Myocyte (in vitro differentiated cells): ENCODE measurements around the gene SIGLEC14. TPM values are rescaled to one million over a fixed set of nuclear protein-coding genes. Genes with fewer than 3 reads are reported as not detected.

Experiments used
- microRNA counts: library from miRNA; unstranded; fragments of <30 nt; microRNA quantifications from one replicate; lab custom pipeline; 2016
- microRNA-seq: library from miRNA; unstranded; fragments of <30 nt; microRNA quantifications from one replicate; pipeline ENCODE4, GENCODE V29; 2016
- total RNA-seq: library from RNA; depleted of rRNA; stranded (reverse); fragments of >200 nt; gene quantifications from 2 replicates; pipeline ENCODE4 v1.2.3, GENCODE V29; 2014

The SIGLEC14 gene
- total RNA-seq, 1 donor from 2014 or later: not detected

MicroRNAs encoded within 50 kb of the gene (microRNA counts, 767-probe panel; counts per million panel counts)
- microRNA hsa-let-7e-5p (lab: Ali Mortazavi, UCI) (14,273 counts per million, percentile 78 among the panel's probes with 10 or more counts), microRNA hsa-miR-125a-3p (lab: Ali Mortazavi, UCI) (not detected), microRNA hsa-miR-125a-5p (lab: Ali Mortazavi, UCI) (15,819 counts per million, percentile 91 among the panel's probes with 10 or more counts), microRNA hsa-miR-99b-5p (lab: Ali Mortazavi, UCI) (12,976 counts per million, percentile 62 among the panel's probes with 10 or more counts)

Small RNAs within 50 kb of the gene (microRNA-seq; reads per million reads assigned to microRNA genes)
- gene MIR125A (4,574 reads per million, percentile 92 among the genes with 10 or more reads in this experiment), gene MIR99B (4,614 reads per million, percentile 93 among the genes with 10 or more reads in this experiment), gene MIRLET7E (6,707 reads per million, percentile 95 among the genes with 10 or more reads in this experiment)

Other genes starting within 250 kb of the SIGLEC14 start
- gene SIGLEC10, start 229.2 kb downstream of the SIGLEC14 start, total RNA-seq: not detected in 2 replicates
- gene SIGLEC8, start 188.4 kb downstream of the SIGLEC14 start, total RNA-seq: not detected in 2 replicates
- gene CEACAM18, start 168.3 kb downstream of the SIGLEC14 start, total RNA-seq: not detected in 2 replicates
- gene SIGLEC12, start 145.0 kb downstream of the SIGLEC14 start, total RNA-seq: not detected in 2 replicates
- not detected in 2 replicates for gene SIGLEC6, start 115.2 kb downstream of the SIGLEC14 start, total RNA-seq
- 4.5 and 5.0 TPM in 2 replicates for gene ZNF175, start 75.5 kb downstream of the SIGLEC14 start, total RNA-seq
- not detected in 2 replicates for gene SIGLEC5, start 16.4 kb downstream of the SIGLEC14 start, total RNA-seq
- gene SPACA6, start 46.5 kb upstream of the SIGLEC14 start, total RNA-seq: 5.2 and 8.0 TPM in 2 replicates
- gene HAS1, start 77.2 kb upstream of the SIGLEC14 start, total RNA-seq: 0.57 and 0.70 TPM in 2 replicates
- gene FPR1, start 105.1 kb upstream of the SIGLEC14 start, total RNA-seq: 0.05 and 0.16 TPM in 2 replicates
- not detected in 2 replicates for gene FPR2, start 114.4 kb upstream of the SIGLEC14 start, total RNA-seq
- gene FPR3, start 148.3 kb upstream of the SIGLEC14 start, total RNA-seq: not detected in 2 replicates
- gene ZNF577, start 241.1 kb upstream of the SIGLEC14 start, total RNA-seq: 7.5 and 8.4 TPM in 2 replicates